GM12878 (cell line): ENCODE data around the gene FLT4. TPM values are rescaled to one million over a fixed set of nuclear protein-coding genes. Genes with fewer than 3 reads are reported as not detected.

Source experiments
- ATAC-seq: fragments of 200-7000 bp; cut with Tn5 transposase; 3 replicates; pipeline ENCODE4 v1.9.1; 2020; ENCODE audit warnings: mild to moderate bottlenecking, moderate library complexity
- BruUV-seq: library from RNA; stranded (reverse); fragments of 400-500 nt; replicated peaks from 2 replicates; lab custom pipeline; 2021; lab: Mats Ljungman, UMichigan
- CTCF ChIA-PET: fragments of 300-600 bp; sonication (Branson Sonifier 250); formaldehyde crosslinking; extraction: SDS; loops from one replicate; lab custom pipeline; 2021; ENCODE audit warnings: inconsistent platforms; lab: Yijun Ruan, JAX
- POLR2A ChIA-PET: fragments of 350-600 bp; formaldehyde crosslinking; extraction: SDS; loops from one replicate; lab custom pipeline; 2021; ENCODE audit warnings: inconsistent platforms; lab: Charles Lee
- RAD21 ChIA-PET: fragments of 300-600 bp; sonication (Branson Sonifier 250); formaldehyde crosslinking; loops from one replicate; lab custom pipeline; 2023; ENCODE audit warnings: antibody characterized with exemption; ENCODE audit not compliant: unreplicated experiment; lab: Charles Lee
- SMC1A ChIA-PET: fragments of 300-600 bp; sonication (Branson Sonifier 250); formaldehyde crosslinking; loops from one replicate; lab custom pipeline; 2023; ENCODE audit not compliant: unreplicated experiment, uncharacterized antibody; lab: Charles Lee
- DNase-seq: peaks from one replicate; pipeline ENCODE4 v3.0.0-alpha.2; 2011; ENCODE audit warnings: low read depth, low spot score
- FAIRE-seq: peaks from 3 replicates; lab custom pipeline; 2011; peaks lifted over from hg19 to GRCh38; lab: Jason Lieb, UNC
- H2AFZ ChIP-seq: 2 replicates; pipeline ENCODE4 v1.6.0; 2011; ENCODE audit warnings: low read depth, low read length, control low read depth; ENCODE audit not compliant: control insufficient read depth
- H3K27ac ChIP-seq: 2 replicates; pipeline ENCODE4 v1.5.1; 2011; ENCODE audit warnings: control low read depth; ENCODE audit not compliant: control insufficient read depth, insufficient read depth
- H3K27me3 ChIP-seq, 2 experiments: replicated peaks in 1 of 2; 2 replicates each; pipeline versions ENCODE4 v1.6.0 to v1.6.1; 2011; ENCODE audit warnings: low read length in 1 of 2; ENCODE audit not compliant: control insufficient read depth in 2 of 2, insufficient read depth in 2 of 2
- H3K36me3 ChIP-seq, 2 experiments: 2 replicates each; pipeline ENCODE4 v1.5.1; 2011; ENCODE audit warnings: low read length in 1 of 2; ENCODE audit not compliant: control insufficient read depth in 2 of 2, insufficient read depth in 2 of 2
- H3K4me1 ChIP-seq: 2 replicates; pipeline ENCODE4 v1.6.1; 2011; ENCODE audit warnings: mild to moderate bottlenecking, low read length, moderate library complexity, mixed read lengths; ENCODE audit not compliant: control insufficient read depth, insufficient read depth
- H3K4me2 ChIP-seq: 2 replicates; pipeline ENCODE4 v1.6.0; 2011; ENCODE audit warnings: control low read depth; ENCODE audit not compliant: control insufficient read depth, insufficient read depth
- H3K4me3 ChIP-seq: fragments of 200-600 bp; sonication (generic); 2 replicates; pipeline ENCODE4 v1.5.1; 2016
- H3K79me2 ChIP-seq: 2 replicates; pipeline ENCODE4 v1.6.0; 2011; ENCODE audit warnings: low read length; ENCODE audit not compliant: control insufficient read depth, insufficient read depth
- H3K9ac ChIP-seq: 2 replicates; pipeline ENCODE4 v1.8.0; 2011; ENCODE audit warnings: low read length, control low read depth, mixed read lengths; ENCODE audit not compliant: control insufficient read depth, insufficient read depth
- H3K9me3 ChIP-seq: replicated peaks from 3 replicates; pipeline ENCODE4 v1.5.1; 2011; ENCODE audit warnings: mild to moderate bottlenecking, low read length; ENCODE audit not compliant: control insufficient read depth, insufficient read depth
- H4K20me1 ChIP-seq: 2 replicates; pipeline ENCODE4 v1.6.0; 2011; ENCODE audit not compliant: control insufficient read depth, insufficient read depth
- ATF3 ChIP-seq: IDR thresholded peaks from 2 replicates; pipeline ENCODE4 v1.6.1; 2011; ENCODE audit warnings: low read depth, mild to moderate bottlenecking, low read length, moderate library complexity, borderline replicate concordance; ENCODE audit errors: extremely low read depth
- BCL3 ChIP-seq: IDR thresholded peaks from 2 replicates; pipeline ENCODE4 v1.6.1; 2011; ENCODE audit warnings: borderline replicate concordance, low read depth, mild to moderate bottlenecking, moderate library complexity, low read length; ENCODE audit not compliant: insufficient read depth, poor library complexity, severe bottlenecking
- CHD4 ChIP-seq: fragments of 200-600 bp; sonication (generic); IDR thresholded peaks from 2 replicates; pipeline ENCODE4 v1.6.1; 2016; ENCODE audit warnings: mild to moderate bottlenecking
- CTCF ChIP-seq, 3 experiments: IDR thresholded peaks in 2 of 3; conservative IDR thresholded peaks in 1 of 3; 2 replicates each; pipeline ENCODE4 v1.5.1; 2011; ENCODE audit warnings: low read depth in 3 of 3, low read length in 3 of 3, mild to moderate bottlenecking in 3 of 3, control low read depth in 2 of 3, moderate library complexity in 2 of 3, inconsistent platforms in 1 of 3, mixed read lengths in 1 of 3; ENCODE audit not compliant: control insufficient read depth in 2 of 3, insufficient read depth in 1 of 3; ENCODE audit errors: extremely low read depth in 1 of 3
- CUX1 ChIP-seq: IDR thresholded peaks from 2 replicates; pipeline ENCODE4 v1.6.1; 2012; ENCODE audit warnings: improper control_type of control experiment, low read depth, low read length; ENCODE audit not compliant: insufficient replicate concordance
- HSF1 ChIP-seq: fragments of 150-350 bp; IDR thresholded peaks from 2 replicates; pipeline ENCODE4 v1.6.1; 2014; ENCODE audit warnings: mild to moderate bottlenecking, low read depth, low read length
- KAT2A ChIP-seq: conservative IDR thresholded peaks from 2 replicates; pipeline ENCODE4 v1.6.1; 2011; ENCODE audit warnings: low read depth, low read length; ENCODE audit not compliant: control insufficient read depth
- SREBF2 ChIP-seq: IDR thresholded peaks from 2 replicates; pipeline ENCODE4 v1.6.1; 2012; ENCODE audit warnings: mild to moderate bottlenecking, low read length
- STAT3 ChIP-seq: IDR thresholded peaks from 2 replicates; pipeline ENCODE4 v1.6.1; 2011; ENCODE audit warnings: low read depth, low read length, improper control_type of control experiment
- WGBS: methylation state at CpG from one replicate; pipeline ENCODE4 v1.1.6; 2016; ENCODE audit warnings: low lambda C conversion rate; ENCODE audit not compliant: insufficient replicate concordance, insufficient coverage; ENCODE audit errors: missing lambda C conversion rate; 5-methylcytosine and 5-hydroxymethylcytosine counted together
- in situ Hi-C: fragments of 300-500 bp; cut with MboI; formaldehyde crosslinking; loops from 9 replicates; pipeline ENCODE4 v1.14.3; 2018; ENCODE audit warnings: mixed read lengths
- intact Hi-C: fragments of 100-400 bp; cut with micrococcal nuclease; formaldehyde crosslinking; loops from one replicate; pipeline ENCODE4 v1.14.2; 2022; ENCODE audit not compliant: unreplicated experiment
- polyA plus RNA-seq, 11 experiments: library from polyadenylated mRNA; depleted of rRNA in 4 of 11; unstranded in 6 of 11; stranded (reverse) in 5 of 11; fragments of >200 nt; fragmentation: Nextera tagmentation in 4 of 11; fragmentation: Illumina TruSeq in 1 of 11; extraction: Ambion mirVana in 4 of 11; extraction: Trizol in 1 of 11; gene quantifications; 1 replicate in 1 of 11; 2 replicates in 10 of 11; pipeline versions ENCODE4 v1.2.1 to v1.2.3, GENCODE V29; 2011 to 2016; ENCODE audit warnings: inconsistent platforms in 2 of 11, missing spikeins in 2 of 11, low read depth in 1 of 11
- total RNA-seq, 4 experiments: library from RNA; depleted of rRNA in 3 of 4; stranded (reverse); fragments of >200 nt in 3 of 4; fragmentation: Illumina TruSeq in 1 of 4; extraction: Trizol in 1 of 4; gene quantifications; 2 replicates each; pipeline versions ENCODE4 v1.2.1 to v1.2.3, GENCODE V29; 2013 to 2021

FLT4 gene
- total and polyA plus RNA-seq, 10 of the 15 experiments (the other 5 are each of a cell fraction or from before 2014, with no cell fraction given): 0.18 TPM; not detected in 9

- Histone ChIP-seq H3K27me3 (no peaks in the 10 kb centered on the region), H3K36me3 (no peaks in the 10 kb centered on the region), H2AFZ (no peak overlapping the region), H4K20me1 (no peaks in the 10 kb centered on the region), H3K9ac (no peak overlapping the region), H3K4me1 (no peaks in the 10 kb centered on the region), H3K27ac (no peak overlapping the region), H3K4me2 (no peak overlapping the region), H3K9me3 (no peaks in the 10 kb centered on the region), H3K79me2 (no peaks in the 10 kb centered on the region), H3K4me3 (no peak overlapping the region)
- intact Hi-C loops: no loop called here
- ChIA-PET POLR2A (no interaction called here), RAD21 (no interaction called here), CTCF (no interaction called here), SMC1A (no interaction called here)
- DNase-seq: no peak
- in situ Hi-C loops: no loop called here
- BruUV-seq: no TSS peak
- no peak for ATAC-seq
- 57% methylated on average over 19 of the region's 19 CpGs for WGBS
- FAIRE-seq: no peak
- TF ChIP-seq CUX1 (no peak), CHD4 (no peak), SREBF2 (no peak), KAT2A (no peak), ATF3 (no peak), CTCF (IDR thresholded peaks at IDR 0.05 in 2 of 3, conservative IDR thresholded peaks at IDR 0.05 in 1 of 3; ENCODE audit: control insufficient read depth in 2 of 3, extremely low read depth in 1 of 3, insufficient read depth in 1 of 3, low read depth in 3 of 3, low read length in 3 of 3) (no peak), STAT3 (no peak), BCL3 (no peak), HSF1 (no peak)
Observed at GRCh38 chr5:180613188-180613813, 36.1 kb downstream of the FLT4 start.
